Measurements from ENCODE around the gene RND2. TPM values are rescaled to one million over a fixed set of nuclear protein-coding genes. Genes with fewer than 3 reads are reported as not detected.

The RND2 gene
- total RNA-seq, 1 experiment from 2014 or later, result 0.11 TPM

- DNase-seq (ENCODE audit: low read depth), result no peak
Measured at GRCh38 chr17:43079641-43080302, 54.7 kb downstream of the RND2 start.

Other genes starting within 250 kb of the RND2 start
- 1.7 and 2.1 TPM in 2 replicates for gene WNK4, start 244.6 kb upstream of the RND2 start, total RNA-seq (2014; rRNA removed; shearing (Covaris generic))
- 63.5 and 75.8 TPM in 2 replicates for gene COA3, start 226.5 kb upstream of the RND2 start, total RNA-seq (2014; rRNA removed; shearing (Covaris generic))
- gene CNTD1, start 226.4 kb upstream of the RND2 start, total RNA-seq (2014; rRNA removed; shearing (Covaris generic)), result 0.06 TPM in 1 of 2 replicates, not detected in the other
- gene BECN1, start 200.9 kb upstream of the RND2 start, total RNA-seq (2014; rRNA removed; shearing (Covaris generic)), result 37.2 and 61.3 TPM in 2 replicates
- gene PSME3, start 191.8 kb upstream of the RND2 start, total RNA-seq (2014; rRNA removed; shearing (Covaris generic)), result 118 and 159 TPM in 2 replicates
- 0.89 and 1.0 TPM in 2 replicates for gene AOC2, start 180.7 kb upstream of the RND2 start, total RNA-seq (2014; rRNA removed; shearing (Covaris generic))
- gene AOC3, start 174.0 kb upstream of the RND2 start, total RNA-seq (2014; rRNA removed; shearing (Covaris generic)), result 0.06 and 0.11 TPM in 2 replicates
- not detected in 2 replicates for gene G6PC1, start 124.4 kb upstream of the RND2 start, total RNA-seq (2014; rRNA removed; shearing (Covaris generic))
- 21.1 and 25.7 TPM in 2 replicates for gene AARSD1, start 60.8 kb upstream of the RND2 start, total RNA-seq (2014; rRNA removed; shearing (Covaris generic))
- 0.06 and 0.23 TPM in 2 replicates for gene PTGES3L, start 45.2 kb upstream of the RND2 start, total RNA-seq (2014; rRNA removed; shearing (Covaris generic))
- 4.2 and 4.3 TPM in 2 replicates for gene RUNDC1, start 44.7 kb upstream of the RND2 start, total RNA-seq (2014; rRNA removed; shearing (Covaris generic))
- 1,016 and 1,106 TPM in 2 replicates for gene RPL27, start 26.8 kb upstream of the RND2 start, total RNA-seq (2014; rRNA removed; shearing (Covaris generic))
- gene IFI35, start 18.4 kb upstream of the RND2 start, total RNA-seq (2014; rRNA removed; shearing (Covaris generic)), result 6.0 and 7.8 TPM in 2 replicates
- gene VAT1, start 2.8 kb upstream of the RND2 start, total RNA-seq (2014; rRNA removed; shearing (Covaris generic)), result 57.9 and 69.3 TPM in 2 replicates
- gene BRCA1, start 100.1 kb downstream of the RND2 start, total RNA-seq (2014; rRNA removed; shearing (Covaris generic)), result 41.0 and 41.8 TPM in 2 replicates
- 25.6 and 31.7 TPM in 2 replicates for gene NBR1, start 146.0 kb downstream of the RND2 start, total RNA-seq (2014; rRNA removed; shearing (Covaris generic))
- 1.8 and 3.8 TPM in 2 replicates for gene TMEM106A, start 186.6 kb downstream of the RND2 start, total RNA-seq (2014; rRNA removed; shearing (Covaris generic))
- not detected in 2 replicates for gene CCDC200, start 203.4 kb downstream of the RND2 start, total RNA-seq (2014; rRNA removed; shearing (Covaris generic))
- gene RNU2-1, start 208.7 kb downstream of the RND2 start, total RNA-seq (2014; rRNA removed; shearing (Covaris generic)), result not detected in 2 replicates

All from Daoy (cell line).